HG02973 (cell line): ENCODE results near the gene PRF1.
"Not testable (repeated sequence)": the region's sequence is repeated elsewhere in the genome, so short reads cannot be mapped to it uniquely, and the experiment has no call there.

Source experiments
- ATAC-seq: cut with Tn5 transposase; IDR thresholded peaks from one replicate; pipeline ENCODE4 v1.9.1; 2021; ENCODE audit warnings: moderate library complexity; ENCODE audit not compliant: unreplicated experiment

The PRF1 gene

DNA sequence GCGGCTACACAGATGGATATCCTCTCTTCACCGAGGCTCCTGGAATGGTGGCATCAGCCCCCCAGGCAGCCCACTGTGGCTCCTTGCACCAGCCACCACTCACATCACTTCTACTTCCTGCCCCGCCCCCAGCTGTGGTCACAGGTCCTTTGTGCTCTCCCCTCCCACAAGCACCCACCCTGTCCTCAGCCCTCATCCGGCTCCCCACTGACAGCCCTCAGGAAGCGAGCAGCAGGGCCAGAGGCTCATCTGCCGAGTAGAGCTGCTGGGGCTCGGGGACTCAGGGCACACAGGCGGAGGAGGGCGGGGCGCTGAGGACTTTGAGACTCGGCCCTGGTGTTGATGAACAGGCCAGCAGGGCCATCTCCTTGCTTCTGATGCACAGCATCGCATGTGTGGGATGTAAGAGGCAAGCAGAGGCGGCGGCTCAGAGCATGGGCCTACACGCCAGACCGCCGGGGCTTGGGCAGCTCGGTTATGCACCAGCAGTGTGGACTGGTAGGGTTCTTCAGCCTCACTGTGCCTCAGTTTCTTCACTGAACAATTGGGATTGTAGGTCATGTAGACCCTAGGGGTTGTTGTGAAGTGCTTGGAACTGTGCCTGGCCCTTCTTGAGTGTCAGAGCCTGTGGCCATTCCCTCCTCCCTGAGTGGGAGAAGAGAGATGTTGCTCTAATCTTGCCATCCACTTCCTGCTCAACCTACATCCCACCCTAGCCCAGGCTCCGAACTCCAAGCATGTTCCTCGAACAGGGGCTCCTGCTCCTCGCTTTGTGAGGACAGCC is at the start of gene PRF1:
Gene PRF1, minus strand, starts transcription at position 77 of the 784 bp plus-strand sequence. CDS start 1,839 bp downstream, outside the sequence.
- ATAC-seq = no peak

DNA sequence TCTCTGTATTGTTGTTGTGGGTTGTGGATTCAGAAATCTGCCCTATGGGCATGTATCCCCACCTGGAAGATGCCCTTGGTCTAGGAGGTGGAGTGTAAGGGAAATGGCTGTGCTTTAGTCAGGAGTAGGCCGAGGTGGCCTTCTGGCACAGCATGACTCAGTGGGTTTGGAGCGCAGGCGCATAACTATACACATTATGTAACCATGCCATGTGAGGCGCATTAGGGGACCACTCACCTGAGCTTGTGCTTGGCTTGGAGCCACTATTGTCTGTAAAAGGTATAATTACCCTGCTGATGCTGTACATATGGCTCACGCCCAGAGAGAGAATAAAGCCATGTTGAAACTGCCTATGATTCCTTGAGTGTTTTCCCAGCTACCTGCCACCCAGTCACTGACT is 49.1 kb upstream of the PRF1 start:
- no peak for ATAC-seq

GRCh38 chr10:70650718-70651117 is 48.2 kb upstream of the PRF1 start:
- no peak for ATAC-seq

DNA sequence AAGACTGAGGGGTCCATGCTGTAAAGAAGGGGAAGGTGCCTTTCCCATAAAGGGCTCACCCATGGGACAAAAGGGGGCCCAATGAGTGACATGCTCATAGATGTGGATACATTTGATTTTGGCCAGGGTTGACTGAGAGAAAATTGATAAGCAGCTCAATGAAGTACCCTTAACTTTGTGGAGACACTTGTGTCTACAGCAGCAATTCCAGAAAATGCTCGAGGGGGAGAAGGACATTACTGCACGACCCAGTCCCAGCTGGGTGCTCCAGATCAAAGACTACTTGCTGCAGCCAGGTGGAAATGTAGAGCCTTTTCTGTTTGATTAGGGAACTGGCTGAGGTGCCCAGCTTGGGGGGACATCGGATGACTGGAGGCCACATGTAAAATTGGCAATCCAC is 47.6 kb upstream of the PRF1 start:
- no peak for ATAC-seq

DNA sequence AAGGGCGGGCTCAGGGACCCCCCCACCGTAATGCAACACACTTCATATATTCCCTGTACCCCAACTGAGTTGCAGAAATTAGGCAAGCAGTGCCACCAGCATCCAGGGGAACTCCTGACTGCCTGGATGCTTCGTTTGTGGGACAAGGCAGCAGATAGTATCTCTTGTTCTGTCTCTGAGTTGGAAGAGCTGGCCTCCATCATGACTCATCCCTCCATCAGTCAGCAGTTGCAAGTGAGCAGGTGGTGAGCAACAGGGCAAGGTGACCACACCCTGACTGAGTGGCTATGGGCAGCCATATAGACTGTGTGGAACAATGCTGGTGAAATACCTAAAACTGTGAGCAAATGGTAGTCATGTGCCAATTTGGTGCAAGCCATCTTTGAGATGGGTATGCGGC is 47.0 kb upstream of the PRF1 start:
- ATAC-seq = no peak

DNA sequence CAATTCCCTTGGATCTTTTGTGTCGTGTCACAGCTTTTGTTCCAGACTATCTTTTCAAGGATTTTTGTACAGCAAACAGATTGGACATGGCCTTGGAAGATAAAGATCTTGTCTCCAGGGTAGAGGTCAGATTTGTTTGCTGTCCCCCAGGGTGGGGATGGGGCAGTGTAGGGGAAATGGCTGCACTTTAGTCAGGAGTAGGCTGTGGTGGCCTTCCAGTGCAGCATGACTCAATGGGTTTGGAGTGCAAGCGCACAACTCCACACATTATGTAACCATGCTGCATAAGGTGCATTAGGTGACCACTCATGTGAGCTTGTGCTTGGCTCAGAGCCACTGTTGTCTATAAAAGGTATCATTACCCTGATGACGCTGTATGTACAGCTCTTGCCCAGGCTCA is 45.9 kb upstream of the PRF1 start:
- no peak for ATAC-seq

DNA sequence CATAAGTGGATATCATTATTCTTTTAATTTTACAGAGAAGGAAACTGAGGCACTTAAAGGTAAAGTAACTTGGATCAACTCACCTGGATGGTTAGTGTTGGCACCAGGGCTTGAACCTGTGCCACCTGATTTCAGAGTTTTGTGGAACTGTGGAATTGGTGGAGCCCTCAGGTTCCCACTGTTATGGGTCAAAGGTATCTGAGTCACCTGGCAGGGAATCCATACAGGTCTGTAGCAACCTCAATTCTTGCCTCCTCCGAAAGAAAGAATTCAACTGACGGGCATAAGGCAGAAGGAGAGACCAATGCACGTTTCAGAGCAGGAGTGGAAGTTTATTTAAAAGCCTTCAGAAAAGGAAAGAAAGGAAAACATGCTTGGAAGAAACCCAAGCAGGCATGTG is 44.5 kb upstream of the PRF1 start:
- ATAC-seq = no peak

GRCh38 chr10:70644959-70645358 is 42.4 kb upstream of the PRF1 start:
- ATAC-seq = not testable (repeated sequence)

DNA sequence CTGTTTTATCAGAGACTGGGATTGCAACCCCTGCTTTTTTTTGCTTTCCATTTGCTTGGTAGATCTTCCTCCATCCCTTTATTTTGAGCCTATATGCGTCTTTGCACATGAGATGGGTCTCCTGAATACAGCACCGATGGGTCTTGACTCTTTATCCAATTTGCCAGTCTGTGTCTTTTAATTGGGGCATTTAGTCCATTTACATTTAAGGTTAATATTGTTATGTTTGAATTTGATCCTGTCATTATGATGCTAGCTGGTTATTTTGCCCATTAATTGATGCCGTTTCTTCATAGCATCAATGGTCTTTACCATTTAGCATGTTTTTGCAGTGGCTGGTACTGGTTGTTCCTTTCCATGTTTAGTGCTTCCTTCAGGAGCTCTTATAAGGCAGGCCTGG is 40.7 kb upstream of the PRF1 start:
- not testable (repeated sequence) for ATAC-seq

DNA sequence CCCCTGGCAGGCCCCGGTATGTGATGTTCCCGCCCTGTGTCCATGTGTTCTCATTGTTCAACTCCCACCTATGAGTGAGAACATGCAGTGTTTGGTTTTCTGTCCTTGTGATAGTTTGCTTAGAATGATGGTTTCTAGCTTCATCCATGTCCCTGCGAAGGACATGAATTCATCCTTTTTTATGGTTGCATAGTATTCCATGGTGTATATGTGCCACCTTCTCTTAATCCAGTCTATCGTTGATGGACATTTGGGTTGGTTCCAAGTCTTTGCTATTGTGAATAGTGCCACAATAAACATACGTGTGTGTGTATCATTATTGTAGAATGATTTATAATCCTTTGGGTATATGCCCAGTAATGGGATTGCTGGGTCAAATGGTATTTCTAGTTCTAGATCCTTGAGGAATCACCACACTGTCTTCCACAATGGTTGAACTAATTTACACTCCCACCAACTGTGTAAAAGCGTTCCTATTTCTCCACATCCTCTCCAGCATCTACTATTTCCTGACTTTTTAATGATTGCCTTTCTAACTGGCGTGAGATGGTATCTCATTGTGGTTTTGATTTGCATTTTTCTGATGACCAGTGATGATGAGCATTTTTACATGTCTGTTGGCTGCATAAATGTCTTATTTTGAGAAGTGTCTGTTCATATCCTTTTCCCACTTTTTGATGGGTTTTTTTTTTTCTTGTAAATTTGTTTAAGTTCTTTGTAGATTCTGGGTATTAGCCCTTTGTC is 37.3 kb upstream of the PRF1 start:
- ATAC-seq = not testable (repeated sequence)

- ATAC-seq = not testable (repeated sequence)
Observed at GRCh38 chr10:70634515-70634914, 32.0 kb upstream of the PRF1 start.

GRCh38 chr10:70634011-70634410 is 31.5 kb upstream of the PRF1 start:
- ATAC-seq = no peak

GRCh38 chr10:70631735-70632134 is 29.2 kb upstream of the PRF1 start:
- ATAC-seq = not testable (repeated sequence)

GRCh38 chr10:70629338-70629737 is 26.8 kb upstream of the PRF1 start:
- ATAC-seq = no peak

DNA sequence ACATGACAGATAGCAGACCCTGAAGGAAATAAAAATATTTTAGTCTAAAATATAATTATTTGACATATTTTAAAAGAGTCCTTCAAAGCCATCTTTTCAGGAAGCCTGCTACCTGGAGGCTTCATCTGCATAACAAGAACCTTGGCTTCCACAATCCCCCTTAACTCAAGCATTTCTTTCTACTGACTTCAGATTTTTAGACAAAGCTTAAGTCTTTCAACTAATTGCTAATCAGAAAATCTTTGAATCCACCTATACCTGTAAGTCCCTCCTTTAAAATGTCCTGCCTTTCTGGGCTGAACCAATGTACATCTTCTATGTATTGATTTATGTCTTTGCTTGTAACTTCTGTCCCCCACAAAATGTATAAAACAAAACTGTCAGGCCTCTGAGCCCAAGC is 23.5 kb upstream of the PRF1 start:
- no peak for ATAC-seq

DNA sequence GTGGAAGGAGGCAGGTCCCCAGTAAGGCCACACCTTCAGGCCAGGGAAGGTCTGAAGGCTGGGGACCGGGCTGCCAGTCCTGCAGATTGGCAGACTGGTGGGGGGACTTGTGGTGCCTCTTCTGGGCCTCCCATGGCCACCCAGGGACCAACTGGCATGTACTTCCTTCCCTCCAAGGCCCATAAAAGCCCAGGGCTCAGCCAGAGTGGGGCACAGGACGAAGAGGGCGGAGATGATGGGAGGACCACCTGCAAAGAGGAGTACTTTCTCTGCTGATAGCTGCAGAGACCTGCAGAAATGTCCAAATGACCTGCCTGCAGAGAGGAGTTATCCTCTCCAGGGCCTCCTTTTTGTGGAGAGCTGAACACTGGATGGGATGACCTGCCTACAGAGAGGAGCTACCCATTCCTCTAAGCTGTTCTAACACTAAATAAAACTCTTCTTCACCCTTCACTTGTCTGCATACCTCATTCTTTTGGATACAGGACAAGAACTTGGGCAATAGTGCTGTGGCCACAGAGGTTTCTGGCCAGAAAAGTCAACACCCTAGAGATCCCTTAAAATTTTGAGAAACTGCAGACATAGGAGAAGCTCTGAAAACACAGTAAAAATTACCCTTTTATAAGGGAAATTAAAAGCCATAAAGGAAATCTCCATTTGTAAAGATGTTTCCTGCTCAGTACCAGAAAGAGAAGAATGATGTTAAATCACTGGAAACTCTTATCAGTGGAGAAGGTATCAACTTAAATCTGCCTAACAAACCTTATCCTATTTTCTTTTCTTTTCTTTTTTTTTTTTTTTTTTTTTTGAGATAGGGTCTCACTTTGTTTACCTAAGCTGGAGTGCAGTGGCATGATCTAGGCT is 20.7 kb upstream of the PRF1 start:
- ATAC-seq = no peak

- ATAC-seq = no peak
Observed at GRCh38 chr10:70622541-70622940, 20.0 kb upstream of the PRF1 start.

DNA sequence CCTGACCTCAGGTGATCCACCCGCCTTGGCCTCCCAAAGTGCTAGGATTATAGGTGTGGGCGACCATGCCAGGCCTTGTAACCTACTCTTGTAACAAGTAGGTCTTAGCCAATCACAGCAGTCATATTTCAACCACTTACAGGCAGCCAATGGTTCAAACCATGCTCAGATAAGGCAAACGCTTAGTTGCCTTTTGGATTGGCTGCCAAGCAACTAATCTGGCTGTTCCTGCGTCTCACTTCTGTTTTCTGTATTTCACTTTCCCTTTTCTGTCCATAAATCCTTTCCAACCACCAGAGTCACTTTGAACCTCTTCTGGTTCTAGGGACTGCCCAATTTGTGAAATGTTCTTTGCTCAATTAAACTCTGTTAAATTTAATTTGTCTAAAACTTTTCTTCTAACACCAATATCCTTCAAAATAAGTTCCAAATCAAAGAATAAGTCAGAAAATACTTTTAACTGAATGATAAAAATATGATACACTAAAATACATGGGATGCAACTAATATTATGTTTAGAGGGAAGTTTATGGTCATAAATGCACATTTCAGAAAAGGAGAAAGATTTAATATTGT is 19.1 kb upstream of the PRF1 start:
- ATAC-seq = no peak

DNA sequence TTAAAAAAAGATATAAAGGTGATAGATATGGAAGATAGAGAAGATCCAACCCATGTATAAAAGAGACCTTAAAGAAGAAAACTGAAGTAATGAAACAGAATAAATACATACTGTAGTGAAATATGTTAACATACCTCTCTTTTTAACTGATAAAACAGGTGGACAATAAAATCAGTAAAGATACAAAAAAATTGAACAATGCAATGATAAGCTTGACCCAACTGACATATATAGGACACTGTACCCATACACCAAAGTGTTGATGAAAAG is 17.4 kb upstream of the PRF1 start:
- no peak for ATAC-seq

DNA sequence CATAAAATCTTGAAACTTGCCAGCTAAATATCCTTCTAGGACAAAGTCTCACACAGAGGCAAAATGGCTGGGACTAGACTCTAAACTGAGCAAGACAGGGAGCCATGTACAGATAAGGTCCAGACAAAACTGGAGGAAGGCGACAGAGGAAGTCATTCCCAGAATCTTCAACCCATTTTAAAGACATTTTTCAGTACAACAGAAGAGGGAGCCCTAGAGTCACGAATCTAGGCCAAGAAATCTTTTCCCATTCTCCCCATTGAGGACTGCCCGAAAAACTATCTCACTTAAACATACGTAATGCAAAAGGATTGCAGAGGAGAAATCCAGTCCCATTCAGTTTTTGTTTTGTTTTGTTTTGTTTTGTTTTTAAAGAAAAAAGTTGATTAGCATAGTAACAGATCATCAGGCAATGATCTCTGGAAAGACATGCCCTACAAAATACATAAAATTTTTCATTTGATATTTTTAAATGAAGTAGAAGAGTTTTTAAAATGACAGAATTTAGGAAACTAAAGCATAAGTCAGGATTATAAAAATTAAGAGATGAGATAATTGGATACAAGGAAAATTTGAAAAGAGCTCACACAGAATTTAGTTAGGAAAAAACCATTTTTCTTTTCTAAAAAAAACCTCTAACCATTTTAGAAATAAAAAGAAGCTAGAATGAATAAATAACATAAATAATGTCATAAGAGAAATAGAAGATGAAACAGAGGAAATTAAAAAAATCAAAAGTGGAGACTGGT is 16.9 kb upstream of the PRF1 start:
- no peak for ATAC-seq

- ATAC-seq = no peak
Observed at GRCh38 chr10:70618663-70619062, 16.1 kb upstream of the PRF1 start.
